Ovary (tissue), 9 donors: ENCODE data around the gene ABT1. TPM values are rescaled to one million over a fixed set of nuclear protein-coding genes. Genes with fewer than 3 reads are reported as not detected.

ENCODE experiments used
- DNase-seq, 5 donors: peaks; one replicate each; pipeline ENCODE4 v3.0.0-alpha.2; 2019 to 2020
- H3K27ac ChIP-seq, 2 donors: fragments of 200-600 bp; one replicate each; pipeline versions ENCODE4 v1.5.1 to v1.8.0; 2019 to 2022
- H3K27me3 ChIP-seq: fragments of 200-600 bp; one replicate; pipeline ENCODE4 v1.8.0; 2022
- H3K36me3 ChIP-seq: fragments of 200-600 bp; sonication (generic); one replicate; pipeline ENCODE4 v1.5.1; 2019
- H3K4me1 ChIP-seq: one replicate; pipeline ENCODE4 v1.8.1; 2013; ENCODE audit warnings: mild to moderate bottlenecking, moderate library complexity; ENCODE audit not compliant: insufficient read depth
- H3K4me3 ChIP-seq: fragments of 200-600 bp; sonication (generic); one replicate; pipeline ENCODE4 v1.5.1; 2017
- H3K9me3 ChIP-seq, 2 donors: fragments of 200-600 bp in 1 of 2; sonication (generic) in 1 of 2; one replicate each; pipeline versions ENCODE4 v1.5.1 to v1.8.1; 2013 to 2019; ENCODE audit warnings: mild to moderate bottlenecking in 1 of 2, moderate library complexity in 1 of 2
- EP300 ChIP-seq: sonication (generic); formaldehyde crosslinking; IDR thresholded peaks from one replicate; pipeline ENCODE4 v1.6.1; 2017; ENCODE audit warnings: antibody characterized with exemption
- POLR2A ChIP-seq: fragments of 450-650 bp; IDR thresholded peaks from one replicate; pipeline ENCODE4 v1.6.1; 2017; ENCODE audit warnings: antibody characterized with exemption, mild to moderate bottlenecking, moderate library complexity
- WGBS, 3 donors: extraction: QIAGEN DNeasy Blood & Tissue Kit in 1 of 3; methylation state at CpG; one replicate each; pipeline versions ENCODE4 v1.1.5 to v1.1.7; 2013 to 2017; 5-methylcytosine and 5-hydroxymethylcytosine counted together
- intact Hi-C, 4 donors: fragments of 100-400 bp; cut with DNase I; formaldehyde crosslinking; loops; one replicate each; pipeline versions ENCODE4 v1.11.0 to v1.15.1; 2022 to 2023
- polyA plus RNA-seq, 2 donors: library from polyadenylated mRNA; stranded (reverse); fragments of 200-250 nt in 1 of 2; fragments of 350-450 nt in 1 of 2; fragmentation: Illumina TruSeq in 1 of 2; extraction: RNeasy Lipid Tissue Mini Kit (QIAGEN cat#74804) in 1 of 2; gene quantifications; one replicate each; pipeline ENCODE4 v1.2.3, GENCODE V29; 2013 to 2014
- total RNA-seq, 7 donors: library from RNA; depleted of rRNA in 2 of 7; stranded (reverse); fragments of >200 nt in 2 of 7; fragmentation: NEBNext Ultra II Directional in 3 of 7; extraction: Animal tissue kit (Norgen Biotek cat#: 25700) in 3 of 7; gene quantifications; one replicate each; pipeline versions ENCODE4 v1.1.0 to v1.2.4, GENCODE V29; 2016 to 2023
- TF ChIP-seq, protein P1 (sequence below), 3 donors: fragments of 450-650 bp in 2 of 3; fragments of 200-600 bp in 1 of 3; IDR thresholded peaks; one replicate each; pipeline versions ENCODE4 v1.5.1 to v1.8.0; 2016 to 2022; ENCODE audit warnings: antibody characterized with exemption in 3 of 3, mild to moderate bottlenecking in 1 of 3
- donor health status: DM: no; HTN: no; CAD: no; lungs with moderate emphysema.
- donor health status: DM: no; HTN: no; CAD: no.
- donor health status: Bipolar disorder and iron deficiency.
- donor health status: DM: yes; HTN: yes; CAD: no.
- donor health status: DM: no; HTN: no; CAD: no.
- donor health status: DM: yes; HTN: yes; CAD: no.

Gene ABT1
- total and polyA plus RNA-seq, 9 donors: 8.5 to 18.2 (median 15.5) TPM

DNA sequence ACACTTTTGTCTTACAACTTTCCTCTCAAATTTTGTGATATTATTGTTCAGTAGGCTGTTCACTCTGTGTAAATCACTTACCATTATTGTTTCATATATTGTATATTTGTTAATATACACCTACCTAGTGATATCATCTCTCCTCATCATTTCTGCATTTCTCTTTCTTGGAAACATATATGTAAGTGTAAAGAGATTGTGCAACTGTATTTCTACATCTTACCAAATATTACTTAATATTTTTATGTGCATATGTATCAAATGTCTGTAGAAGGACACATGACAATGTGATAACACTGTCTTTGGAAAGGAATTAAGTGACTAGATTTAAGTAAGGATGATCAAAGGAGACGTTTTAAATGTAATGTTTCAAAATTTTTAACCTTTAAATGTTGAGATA is 32.6 kb downstream of the ABT1 start:
- Histone ChIP-seq H3K4me3 (no peak overlapping the region), H3K27ac (no peak overlapping the region), H3K27me3 (no peaks in the 10 kb centered on the region), H3K4me1 (no peaks in the 10 kb centered on the region), H3K9me3 (no peaks in the 10 kb centered on the region), H3K36me3 (no peaks in the 10 kb centered on the region)
- intact Hi-C loops: no loop called here
- no peak for DNase-seq
- WGBS, 3 donors: 14 to 45% (median 31%) methylated on average over 1 of the region's 1 CpG
- TF ChIP-seq EP300 (no peak), POLR2A (no peak)
- TF ChIP-seq, protein P1, sequence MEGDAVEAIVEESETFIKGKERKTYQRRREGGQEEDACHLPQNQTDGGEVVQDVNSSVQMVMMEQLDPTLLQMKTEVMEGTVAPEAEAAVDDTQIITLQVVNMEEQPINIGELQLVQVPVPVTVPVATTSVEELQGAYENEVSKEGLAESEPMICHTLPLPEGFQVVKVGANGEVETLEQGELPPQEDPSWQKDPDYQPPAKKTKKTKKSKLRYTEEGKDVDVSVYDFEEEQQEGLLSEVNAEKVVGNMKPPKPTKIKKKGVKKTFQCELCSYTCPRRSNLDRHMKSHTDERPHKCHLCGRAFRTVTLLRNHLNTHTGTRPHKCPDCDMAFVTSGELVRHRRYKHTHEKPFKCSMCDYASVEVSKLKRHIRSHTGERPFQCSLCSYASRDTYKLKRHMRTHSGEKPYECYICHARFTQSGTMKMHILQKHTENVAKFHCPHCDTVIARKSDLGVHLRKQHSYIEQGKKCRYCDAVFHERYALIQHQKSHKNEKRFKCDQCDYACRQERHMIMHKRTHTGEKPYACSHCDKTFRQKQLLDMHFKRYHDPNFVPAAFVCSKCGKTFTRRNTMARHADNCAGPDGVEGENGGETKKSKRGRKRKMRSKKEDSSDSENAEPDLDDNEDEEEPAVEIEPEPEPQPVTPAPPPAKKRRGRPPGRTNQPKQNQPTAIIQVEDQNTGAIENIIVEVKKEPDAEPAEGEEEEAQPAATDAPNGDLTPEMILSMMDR (IDR thresholded peaks at IDR 0.05): no peak

DNA sequence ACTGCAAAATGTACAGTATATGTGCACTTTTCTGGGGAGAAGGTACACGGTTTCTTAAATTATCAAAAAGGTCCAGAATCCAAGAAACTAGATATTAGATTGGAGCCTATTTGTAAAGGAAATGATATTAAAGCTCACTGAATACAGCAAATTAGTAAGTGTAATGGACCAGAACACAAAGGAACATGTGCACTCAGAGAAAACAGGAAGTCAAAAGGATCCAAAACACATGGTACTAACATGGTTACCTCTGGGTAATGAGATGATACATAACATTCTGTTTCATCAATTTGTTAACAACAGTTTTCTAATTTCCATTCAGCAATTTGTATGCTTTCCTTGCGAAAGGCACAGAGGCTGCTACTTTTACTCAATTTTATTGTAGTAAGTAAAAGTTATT is 44.1 kb downstream of the ABT1 start:
- no peaks in the 10 kb centered on the region for H3K9me3 ChIP-seq
- 93 to 97% (median 97%) methylated on average over 2 of the region's 2 CpGs for WGBS, 3 donors
- H3K36me3 ChIP-seq: no peaks in the 10 kb centered on the region

DNA sequence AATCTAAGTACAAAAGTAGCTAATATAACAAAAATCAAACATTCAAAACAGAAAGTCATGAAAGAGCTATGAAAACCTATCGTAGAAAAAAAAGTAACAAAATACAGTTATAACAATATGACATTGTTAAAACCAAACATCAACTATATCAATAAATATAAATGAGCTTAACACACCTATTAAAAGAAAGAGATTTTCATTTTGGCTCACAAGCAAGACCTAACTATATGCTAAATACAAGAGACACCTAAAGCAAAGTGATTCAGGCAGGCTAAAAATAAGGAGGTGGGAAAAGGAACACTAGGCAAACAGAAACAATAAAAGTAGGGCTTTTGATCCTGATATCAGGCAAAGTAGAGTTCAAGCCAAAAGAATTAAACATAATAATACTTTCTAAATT is 49.3 kb downstream of the ABT1 start:
- Histone ChIP-seq H3K4me3 (no peak overlapping the region), H3K27ac (no peak overlapping the region), H3K27me3 (no peaks in the 10 kb centered on the region), H3K9me3 (no peaks in the 10 kb centered on the region), H3K36me3 (no peaks in the 10 kb centered on the region), H3K4me1 (no peaks in the 10 kb centered on the region)
- no peak for DNase-seq
- WGBS, 3 donors: 97 to 100% (median 100%) methylated on average over 1 of the region's 1 CpG
- TF ChIP-seq EP300 (no peak), POLR2A (no peak)
- TF ChIP-seq, protein P1 (IDR thresholded peaks at IDR 0.05): no peak
- intact Hi-C loops: no loop called here

More for the DNA sequence above, 44.1 kb downstream of the ABT1 start:
- Histone ChIP-seq H3K4me3 (no peak overlapping the region), H3K27me3 (no peaks in the 10 kb centered on the region), H3K27ac (no peak overlapping the region), H3K4me1 (no peaks in the 10 kb centered on the region)
- intact Hi-C loops: no loop called here
- no peak for DNase-seq
- TF ChIP-seq, protein P1 (IDR thresholded peaks at IDR 0.05): no peak
- TF ChIP-seq POLR2A: no peak
- TF ChIP-seq EP300: no peak

Other genes starting within 250 kb of the ABT1 start
- gene BTN3A2, start 231.8 kb upstream of the ABT1 start, total RNA-seq: 10 to 100 TPM in 6 of 7 donors, 1 to 10 TPM in 1; 9.9 to 36.5 (median 16.5) TPM
- 10 to 100 TPM; 22.9 to 45.7 TPM for gene BTN3A2, start 231.8 kb upstream of the ABT1 start, polyA plus RNA-seq
- 10 to 100 TPM; 10.7 to 23.0 (median 13.7) TPM for gene BTN2A2, start 213.8 kb upstream of the ABT1 start, total RNA-seq
- gene BTN2A2, start 213.8 kb upstream of the ABT1 start, polyA plus RNA-seq: 10 to 100 TPM in 1 of 2 donors, 1 to 10 TPM in 1; 7.3 to 15.1 TPM
- gene BTN3A1, start 194.7 kb upstream of the ABT1 start, total RNA-seq: 10 to 100 TPM; 11.0 to 33.4 (median 18.4) TPM
- gene BTN3A1, start 194.7 kb upstream of the ABT1 start, polyA plus RNA-seq: 10 to 100 TPM; 14.5 to 64.5 TPM
- gene BTN3A3, start 156.4 kb upstream of the ABT1 start, total RNA-seq: 10 to 100 TPM; 13.6 to 19.5 (median 18.0) TPM
- 10 to 100 TPM; 13.8 to 72.3 TPM for gene BTN3A3, start 156.4 kb upstream of the ABT1 start, polyA plus RNA-seq
- gene BTN2A1, start 139.0 kb upstream of the ABT1 start, total RNA-seq: 10 to 100 TPM in 6 of 7 donors, 1 to 10 TPM in 1; 9.0 to 23.2 (median 17.7) TPM
- 10 to 100 TPM; 20.5 to 33.3 TPM for gene BTN2A1, start 139.0 kb upstream of the ABT1 start, polyA plus RNA-seq
- gene BTN1A1, start 96.7 kb upstream of the ABT1 start, total RNA-seq: not detected
- under 1 TPM; 0.02 to 0.05 TPM for gene BTN1A1, start 96.7 kb upstream of the ABT1 start, polyA plus RNA-seq
- 10 to 100 TPM; 48.6 to 78.9 (median 58.4) TPM for gene HMGN4, start 58.6 kb upstream of the ABT1 start, total RNA-seq
- 10 to 100 TPM; 53.5 to 69.7 TPM for gene HMGN4, start 58.6 kb upstream of the ABT1 start, polyA plus RNA-seq
- gene ZNF322, start 62.8 kb downstream of the ABT1 start, total RNA-seq: 10 to 100 TPM; 15.2 to 41.2 (median 32.8) TPM
- 10 to 100 TPM; 14.2 to 16.5 TPM for gene ZNF322, start 62.8 kb downstream of the ABT1 start, polyA plus RNA-seq